Left cardiac atrium (tissue), 4 donors: ENCODE data around the gene GEMIN7. TPM values are rescaled to one million over a fixed set of nuclear protein-coding genes. Genes with fewer than 3 reads are reported as not detected.

ENCODE experiments used
- ATAC-seq, 2 donors: fragments of 200-7000 bp; cut with Tn5 transposase; one replicate each; pipeline ENCODE4 v1.9.1; 2020; ENCODE audit warnings: mild to moderate bottlenecking in 2 of 2, moderate library complexity in 2 of 2
- DNase-seq: peaks from one replicate; pipeline ENCODE4 v3.0.0-alpha.2; 2020
- intact Hi-C, 2 donors: fragments of 100-400 bp; cut with DNase I; formaldehyde crosslinking; loops; one replicate each; pipeline versions ENCODE4 v1.14.1 to v1.15.1; 2022 to 2023
- total RNA-seq, 2 donors: library from RNA; stranded (reverse); fragmentation: NEBNext Ultra II Directional; extraction: Animal tissue kit (Norgen Biotek cat#: 25700); gene quantifications; one replicate each; pipeline ENCODE4 v1.2.1, GENCODE V29; 2021
- donor health status: DM: no; HTN: yes; CAD: no.
- donor health status: DM: no; HTN: yes; CAD: no; lungs with severe emphysema.
- donor health status: DM: yes; HTN: yes; CAD: no.
- donor health status: Dilated cardiomyopathy.

The GEMIN7 gene
- total RNA-seq, 2 donors from 2014 or later: 13.9 to 14.1 TPM

DNA sequence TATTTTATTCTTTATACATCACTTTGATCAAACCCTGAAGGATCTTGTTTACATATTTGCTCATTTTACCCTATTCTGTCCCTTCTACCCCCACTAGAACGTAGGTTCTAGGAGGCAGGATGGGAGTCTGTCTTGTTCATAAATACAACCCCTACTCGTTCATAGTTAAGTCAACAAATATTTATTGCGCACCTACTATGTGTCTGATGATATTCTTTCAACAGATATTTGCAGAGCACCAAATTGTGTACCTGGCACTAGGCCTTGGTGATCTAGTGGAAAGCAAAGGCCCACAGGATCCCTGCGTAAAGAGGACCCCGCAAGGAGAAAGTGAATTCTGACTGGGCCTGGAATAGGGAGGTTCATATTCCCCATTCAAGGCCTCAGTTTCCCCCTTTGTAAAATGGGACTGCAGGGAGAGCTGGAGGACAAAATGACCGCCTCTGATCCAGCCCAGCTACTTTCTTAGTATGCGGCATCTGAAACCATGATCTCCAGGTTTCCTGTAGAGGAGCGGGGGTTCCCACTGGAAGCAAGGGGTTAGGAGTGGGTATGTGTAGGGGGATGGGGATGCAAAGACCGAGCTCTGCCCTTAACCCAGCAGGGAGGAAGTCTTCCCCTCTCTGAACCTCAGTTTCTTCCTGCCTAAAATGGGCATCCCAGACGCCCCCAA lies 534 bp upstream of the GEMIN7 start:
- intact Hi-C loops: no loop called here
- ATAC-seq (peak in 1 of 2 donors; percentile 5), DNase-seq (no peak)

DNA sequence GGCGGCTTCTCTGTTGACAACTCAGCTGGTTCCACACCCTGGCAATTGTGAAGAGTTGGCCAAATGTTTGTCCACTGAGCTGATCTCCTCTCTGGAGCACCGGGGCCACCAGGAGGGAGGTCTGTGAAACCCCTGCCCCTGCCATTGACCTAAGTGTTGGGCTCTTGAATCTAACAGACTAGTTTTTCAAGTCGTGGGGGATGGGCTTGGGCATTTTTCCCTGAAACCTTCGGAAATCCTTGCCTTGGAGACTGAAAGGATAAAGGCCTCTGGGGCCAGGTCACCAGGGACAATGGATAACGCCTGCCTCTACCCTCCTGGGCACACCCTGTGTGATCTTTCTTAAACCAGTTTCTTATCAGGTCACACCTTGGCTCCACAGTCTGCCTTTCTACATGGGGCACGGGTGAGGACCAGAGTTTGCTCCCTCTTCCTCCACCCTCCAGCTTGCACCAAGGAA lies 881 bp downstream of the GEMIN7 start:
- DNase-seq (no peak), ATAC-seq (no peak)
- intact Hi-C loops: no loop called here

DNA sequence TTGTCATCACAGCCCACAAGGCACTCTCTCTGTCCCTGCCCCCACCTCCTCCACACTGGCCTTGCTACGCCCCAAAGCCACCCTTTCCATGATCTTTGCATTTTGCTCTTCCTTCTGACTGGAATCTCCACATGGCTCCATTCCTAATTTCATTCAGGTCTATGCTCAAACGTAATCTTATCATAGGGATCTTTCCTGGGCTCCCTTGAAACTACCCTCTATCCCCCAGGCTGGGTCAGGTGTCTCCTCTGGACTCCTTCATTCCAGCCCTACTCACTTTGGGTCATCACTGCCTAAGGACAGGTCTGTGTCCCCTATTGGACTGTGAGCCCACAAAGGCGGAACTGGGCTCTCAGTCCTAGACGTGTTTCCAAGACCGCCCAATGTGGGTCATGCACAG lies 3.1 kb downstream of the GEMIN7 start:
- intact Hi-C loops: no loop called here

DNA sequence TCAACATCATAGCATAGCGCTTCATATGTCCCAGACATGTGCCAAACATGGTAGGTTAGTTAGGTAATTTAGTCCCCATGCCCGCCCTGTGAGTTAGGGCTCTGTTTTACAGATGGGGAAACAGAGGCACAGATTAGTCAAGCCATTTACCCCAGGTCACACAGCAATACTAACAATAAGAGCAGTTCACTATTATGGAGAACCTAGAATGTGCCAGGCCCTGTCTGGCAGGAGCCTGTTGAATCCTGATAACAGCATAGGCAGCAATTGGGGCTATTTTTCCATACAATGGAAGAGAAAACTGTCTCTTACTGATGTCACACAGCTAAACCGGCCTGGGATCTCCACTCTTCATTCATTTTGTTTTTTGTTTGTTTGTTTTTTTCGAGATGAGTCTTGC lies 7.4 kb downstream of the GEMIN7 start:
- DNase-seq (no peak), ATAC-seq (no peak)
- intact Hi-C loops: no loop called here

More for the DNA sequence above, 3.1 kb downstream of the GEMIN7 start:
- ATAC-seq (no peak), DNase-seq (no peak)

DNA sequence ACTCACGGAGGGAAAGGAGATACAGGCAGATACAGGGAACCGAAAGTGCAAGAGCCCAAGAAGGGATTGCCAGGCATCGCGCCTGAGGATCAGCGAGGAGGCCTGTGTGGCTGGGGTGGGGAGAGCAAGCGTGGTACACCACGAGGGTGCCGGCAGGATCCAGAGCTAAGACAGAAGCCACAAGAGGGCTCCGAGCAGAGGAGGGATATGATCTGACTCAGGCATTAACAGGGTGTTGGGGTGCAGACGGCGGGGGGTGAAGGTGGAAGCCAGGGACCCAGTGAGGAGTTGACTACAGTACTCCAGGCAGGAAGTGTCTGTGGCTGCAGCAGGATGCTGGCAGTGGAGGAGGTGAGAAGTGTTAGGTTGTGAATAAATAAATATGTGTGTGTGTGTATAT lies 8.5 kb downstream of the GEMIN7 start:
- intact Hi-C loops: no loop called here
- DNase-seq: no peak
- no peak for ATAC-seq

DNA sequence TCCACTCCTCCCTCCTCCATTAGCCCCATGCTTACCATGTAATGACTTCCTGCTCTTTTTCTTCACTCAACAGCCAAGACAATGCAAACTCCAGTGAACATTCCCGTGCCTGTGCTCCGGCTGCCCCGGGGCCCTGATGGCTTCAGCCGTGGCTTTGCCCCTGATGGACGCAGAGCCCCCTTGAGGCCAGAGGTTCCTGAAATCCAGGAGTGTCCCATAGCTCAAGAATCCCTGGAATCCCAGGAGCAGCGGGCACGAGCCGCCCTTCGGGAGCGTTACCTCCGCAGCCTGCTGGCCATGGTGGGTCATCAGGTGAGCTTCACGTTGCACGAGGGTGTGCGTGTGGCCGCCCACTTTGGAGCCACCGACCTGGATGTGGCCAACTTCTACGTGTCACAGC lies 11.0 kb downstream of the GEMIN7 start:
- no peak for DNase-seq
- intact Hi-C loops: loop anchor here in 1 of 2 donors (5.0 kb wide), 1 partner anchor 87 kb away; the partner anchor contains the start of genes BLOC1S3 and TRAPPC6A
- ATAC-seq: no peak

DNA sequence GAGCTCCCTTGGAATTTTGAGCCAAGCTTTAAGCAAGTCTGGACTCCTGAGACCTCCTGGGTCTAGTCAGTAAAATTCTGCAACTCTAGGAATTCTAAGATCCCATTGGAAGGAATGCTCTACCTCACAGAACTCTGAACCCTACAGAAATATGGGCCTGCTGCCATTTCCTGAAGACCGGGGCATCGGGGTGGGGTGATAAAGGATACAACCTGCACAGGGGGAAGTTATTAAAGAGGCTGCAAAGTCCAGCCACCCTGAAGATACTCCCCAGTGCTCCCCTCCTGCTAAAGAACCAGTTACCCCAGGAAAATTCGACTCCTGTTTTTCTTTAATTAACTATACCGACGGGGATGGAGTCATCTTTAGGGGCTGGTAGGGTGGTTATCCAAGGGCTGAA lies 11.5 kb downstream of the GEMIN7 start:
- no peak for DNase-seq
- no peak for ATAC-seq
- intact Hi-C loops: loop anchor here in 1 of 2 donors (5.0 kb wide), 1 partner anchor 87 kb away; the partner anchor contains the start of genes BLOC1S3 and TRAPPC6A

DNA sequence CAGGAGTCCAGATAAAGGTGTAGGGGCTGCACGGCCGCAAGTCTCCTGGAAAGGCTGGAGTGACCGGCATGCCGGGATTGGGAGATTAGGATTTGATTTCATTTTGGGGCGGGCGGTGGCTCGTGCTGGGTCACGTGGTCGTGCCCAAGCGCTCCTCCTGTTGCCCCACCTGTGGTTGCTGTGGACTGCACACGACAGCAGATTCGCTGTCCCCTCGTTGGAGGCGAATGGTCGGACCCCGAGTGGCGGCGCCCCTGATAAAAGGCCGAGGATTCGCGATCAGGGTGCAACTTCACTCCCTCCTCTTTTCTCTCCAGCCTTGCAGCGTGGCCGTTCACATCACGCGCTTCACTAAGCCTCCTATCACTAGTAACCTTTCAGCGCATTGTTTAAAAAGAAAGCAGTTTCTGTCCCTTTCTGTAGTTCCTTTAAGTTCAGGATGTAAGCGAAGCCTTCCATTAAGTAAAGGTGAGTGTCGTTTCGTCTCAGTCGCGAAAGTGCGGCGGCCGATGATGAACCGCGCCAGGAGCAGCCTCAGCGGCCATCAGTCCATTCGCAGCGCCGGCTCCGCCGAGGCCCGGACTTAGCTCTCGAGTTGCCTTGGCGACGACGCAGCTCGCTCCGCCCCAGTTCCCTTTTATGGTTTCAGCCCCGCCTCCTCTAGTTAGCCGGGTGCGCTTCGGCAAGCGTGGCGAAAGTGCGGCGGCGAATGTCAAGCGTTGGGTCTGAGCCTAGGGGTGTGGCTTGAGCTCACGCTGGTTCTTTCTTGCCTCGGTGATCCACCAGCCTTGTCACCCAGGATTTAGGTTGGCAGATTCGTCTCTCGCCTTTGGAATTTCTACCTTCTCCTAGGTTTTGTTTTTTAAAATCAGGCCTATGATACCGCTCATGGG lies 12.2 kb downstream of the GEMIN7 start:
- intact Hi-C loops: loop anchor here in 1 of 2 donors (5.0 kb wide), 1 partner anchor 86 kb away; the partner anchor contains the start of genes BLOC1S3 and TRAPPC6A
- ATAC-seq: peak; percentile 95
- peak; percentile 98 for DNase-seq

DNA sequence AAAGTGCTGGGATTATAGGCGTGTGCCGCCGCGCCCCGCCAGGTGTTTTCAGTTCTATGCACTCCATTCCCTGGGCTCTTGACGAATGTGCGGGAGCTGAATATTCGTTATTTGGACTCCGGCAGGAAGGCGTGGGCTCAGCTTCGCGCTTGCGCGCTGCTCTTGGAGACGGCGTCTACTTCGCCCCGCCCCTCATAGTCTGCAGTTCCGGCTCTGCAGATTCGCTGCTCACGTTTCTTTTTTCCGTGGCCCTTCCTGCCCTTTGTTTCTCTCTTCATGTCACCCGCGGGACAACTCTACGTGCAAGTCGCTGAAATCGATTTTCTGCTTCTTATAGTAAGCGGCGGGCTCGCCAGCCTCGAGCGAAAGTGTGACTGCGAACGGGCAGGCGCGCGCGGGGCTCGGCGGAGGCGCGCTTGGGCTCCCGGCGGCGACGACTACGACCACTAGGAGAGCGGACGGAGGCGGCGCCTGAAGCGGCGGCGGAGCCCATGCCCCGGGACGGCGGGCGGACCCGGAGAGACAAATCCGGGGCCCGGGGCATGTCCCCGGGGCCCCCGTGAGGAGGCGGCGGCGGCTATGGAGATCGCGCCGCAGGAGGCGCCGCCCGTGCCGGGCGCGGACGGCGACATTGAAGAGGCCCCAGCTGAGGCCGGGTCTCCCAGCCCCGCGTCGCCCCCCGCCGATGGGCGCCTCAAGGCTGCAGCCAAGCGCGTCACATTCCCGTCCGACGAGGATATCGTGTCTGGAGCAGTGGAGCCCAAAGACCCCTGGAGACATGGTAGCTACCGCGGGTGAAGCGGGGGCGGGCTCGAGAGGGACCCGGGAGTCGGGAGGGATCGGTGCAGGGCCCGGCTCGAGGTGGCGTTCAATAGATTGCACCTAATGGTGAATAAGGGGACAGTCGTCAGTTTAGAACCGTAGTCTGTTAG lies 14.0 kb downstream of the GEMIN7 start, which contains the start of gene PPP1R37:
Gene PPP1R37 (plus strand): TSS at position 433 of the 932 bp plus-strand sequence. CDS start 147 bp downstream, at position 580.
- DNase-seq: peak; percentile 96
- intact Hi-C loops: loop anchor here in 1 of 2 donors (5.0 kb wide), 1 partner anchor 84 kb away; the partner anchor contains the start of genes BLOC1S3 and TRAPPC6A
- ATAC-seq: peak; percentile 91 to 93

DNA sequence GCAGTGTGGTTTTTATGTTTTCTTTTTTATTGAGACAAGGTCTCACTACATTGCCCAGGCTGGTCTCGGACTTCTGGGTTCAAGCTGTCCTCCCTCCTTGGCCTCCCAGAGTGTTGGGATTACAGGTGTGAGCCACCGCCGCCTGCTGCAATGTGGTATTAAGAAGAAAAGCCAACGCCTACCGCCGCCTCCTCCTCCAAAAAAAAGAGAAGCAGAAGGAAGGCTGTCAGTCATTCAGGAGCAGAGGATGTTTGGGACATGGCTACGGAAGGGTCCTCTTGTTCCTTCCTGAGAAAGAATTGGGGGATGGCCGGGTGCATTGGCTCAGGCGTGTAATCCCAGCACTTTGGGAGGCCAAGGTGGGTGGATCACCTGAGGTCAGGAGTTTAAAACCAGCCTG lies 15.1 kb downstream of the GEMIN7 start:
- intact Hi-C loops: loop anchor here in 1 of 2 donors (5.0 kb wide), 1 partner anchor 83 kb away; the partner anchor contains the start of genes BLOC1S3 and TRAPPC6A
- ATAC-seq (no peak), DNase-seq (no peak)

DNA sequence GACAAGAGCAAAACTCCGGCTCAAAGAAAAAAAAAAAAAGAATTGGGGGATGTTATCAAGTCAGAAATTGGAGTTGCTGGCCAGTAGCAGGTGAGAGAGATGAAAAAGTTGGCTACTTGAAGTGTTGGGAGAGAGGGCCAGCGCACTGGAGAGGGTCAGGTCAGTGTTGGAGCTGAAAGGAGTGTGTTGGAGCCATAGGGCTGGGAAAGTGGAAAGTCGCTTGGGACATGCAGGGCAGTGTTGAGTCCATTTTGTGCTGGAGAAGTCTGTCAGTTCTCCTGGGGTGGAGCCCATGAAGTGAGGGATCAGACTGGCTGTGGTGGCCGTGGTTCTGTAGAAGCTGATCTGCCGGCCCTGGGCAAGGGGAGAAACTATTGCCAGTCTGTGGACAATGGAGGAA lies 15.6 kb downstream of the GEMIN7 start:
- intact Hi-C loops: loop anchor here in 1 of 2 donors (5.0 kb wide), 1 partner anchor 83 kb away; the partner anchor contains the start of genes BLOC1S3 and TRAPPC6A
- ATAC-seq (no peak), DNase-seq (no peak)

DNA sequence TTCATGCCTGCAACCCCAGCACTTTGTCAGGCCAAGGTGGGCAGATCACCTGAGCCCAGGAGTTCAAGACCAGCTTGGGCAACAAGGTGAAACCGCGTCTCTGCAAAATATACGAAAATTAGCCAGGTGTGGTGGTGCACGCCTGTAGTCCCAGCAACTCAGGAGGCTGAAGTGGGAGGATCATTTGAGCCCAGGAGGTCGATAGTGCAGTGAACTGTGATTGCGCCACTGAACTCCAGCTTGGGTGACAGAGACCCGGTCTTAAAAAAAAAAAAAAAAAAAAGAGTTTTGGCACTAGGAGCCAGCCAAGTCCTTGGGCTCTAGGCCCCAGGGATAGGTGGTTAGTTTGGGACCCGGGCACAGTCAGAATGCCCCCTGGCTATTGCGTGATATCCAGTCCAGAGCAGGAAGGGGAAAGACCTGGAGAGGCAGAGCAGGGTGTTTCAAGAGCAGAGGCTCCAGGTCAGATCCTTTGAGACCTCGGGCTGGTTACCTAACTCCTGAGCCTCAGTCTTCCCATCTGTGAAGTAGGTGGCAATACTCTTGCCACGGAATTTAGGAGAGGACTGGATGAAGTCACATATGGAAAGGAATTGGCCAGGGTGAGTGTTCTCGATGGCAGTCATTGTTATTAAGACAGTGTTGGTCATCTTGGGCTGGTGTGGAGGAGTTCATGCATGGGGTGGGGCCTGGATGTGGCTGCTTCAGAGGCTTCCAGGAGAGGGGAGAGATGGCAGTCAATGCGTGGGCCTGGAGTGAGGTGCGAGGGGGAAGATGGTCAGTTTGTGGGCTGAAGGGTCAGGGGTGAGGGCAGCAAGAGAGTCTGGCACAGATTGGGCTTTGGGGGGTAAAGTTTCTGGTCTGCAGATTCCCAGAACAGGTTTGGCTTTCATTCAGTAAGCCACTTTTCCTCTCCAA lies 16.7 kb downstream of the GEMIN7 start:
- DNase-seq: no peak
- ATAC-seq: no peak
- intact Hi-C loops: no loop called here

DNA sequence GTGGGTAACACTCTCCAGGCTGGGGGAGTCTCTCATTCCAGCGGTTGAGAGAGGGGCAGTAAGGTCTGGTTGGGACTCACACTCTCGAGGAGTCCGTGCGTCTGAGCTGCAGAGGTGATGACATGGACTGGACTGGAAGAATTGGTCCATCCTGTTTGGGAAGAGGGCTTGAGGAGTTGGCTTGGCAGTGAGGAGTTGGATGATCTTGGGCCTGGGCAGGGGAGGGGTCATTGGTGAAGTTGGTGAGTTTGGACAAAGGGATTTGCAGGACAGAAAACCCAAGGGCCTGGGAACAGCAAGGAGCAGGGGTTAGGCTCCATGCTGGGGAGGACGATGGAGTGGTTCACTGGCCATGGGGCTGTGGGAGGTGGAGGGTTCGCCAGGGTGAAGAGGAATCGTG lies 17.6 kb downstream of the GEMIN7 start:
- ATAC-seq (no peak), DNase-seq (no peak)
- intact Hi-C loops: no loop called here

DNA sequence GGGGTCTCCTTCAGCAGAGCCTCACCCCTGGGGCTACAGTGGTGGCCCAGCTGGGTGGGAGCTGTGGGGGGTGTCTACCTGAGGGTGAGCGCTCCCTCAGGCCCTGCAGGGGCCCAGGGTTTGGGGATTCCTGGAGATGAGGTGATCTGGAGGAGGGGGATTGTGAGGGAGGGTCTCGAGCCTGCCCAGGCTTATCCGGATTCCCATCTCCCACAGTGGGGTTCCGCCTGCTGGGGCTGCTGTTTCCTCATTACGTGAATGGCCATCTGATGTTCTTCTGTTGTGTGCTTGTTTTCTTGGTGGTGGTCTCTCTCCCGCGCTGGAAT lies 18.4 kb downstream of the GEMIN7 start:
- intact Hi-C loops: no loop called here
- DNase-seq: no peak
- ATAC-seq: no peak

DNA sequence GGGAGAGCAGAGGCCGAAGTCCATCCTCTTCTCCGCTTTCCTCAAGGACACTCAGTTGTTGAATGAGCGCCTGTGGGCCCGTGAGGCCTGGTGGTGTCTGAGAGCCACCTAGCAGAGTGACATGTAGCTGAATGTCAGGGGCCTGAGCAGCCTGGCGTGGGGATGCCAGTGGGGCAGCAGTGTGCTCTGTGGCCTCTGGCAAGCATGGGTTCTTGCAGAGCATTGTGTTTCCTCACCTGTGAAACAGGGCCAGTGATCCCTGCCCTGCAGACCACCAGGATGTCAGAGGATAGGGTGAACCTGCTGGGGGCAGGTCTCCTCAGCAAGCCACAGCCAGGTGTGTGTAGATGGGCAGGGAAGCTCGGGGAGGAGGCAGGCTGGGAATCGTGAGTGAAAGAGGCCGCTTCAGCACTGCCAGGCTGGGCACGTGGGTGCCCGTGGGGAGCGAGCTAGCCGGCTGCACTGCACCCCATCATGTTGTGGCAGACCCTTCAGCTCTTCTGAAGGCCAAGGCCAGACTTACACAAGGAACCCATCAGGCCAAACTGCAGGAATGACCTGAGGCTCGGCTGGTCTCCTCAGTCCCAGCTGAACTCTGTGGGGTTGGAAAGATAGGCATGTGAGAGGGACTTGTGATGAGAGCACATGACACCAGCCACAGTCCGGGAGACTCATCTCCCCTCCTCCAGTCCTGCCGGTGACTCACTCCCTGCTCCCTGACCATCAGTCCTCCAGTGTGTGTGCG lies 18.9 kb downstream of the GEMIN7 start:
- peak; percentile 81 for DNase-seq
- ATAC-seq: peak; percentile 69 to 90
- intact Hi-C loops: no loop called here

DNA sequence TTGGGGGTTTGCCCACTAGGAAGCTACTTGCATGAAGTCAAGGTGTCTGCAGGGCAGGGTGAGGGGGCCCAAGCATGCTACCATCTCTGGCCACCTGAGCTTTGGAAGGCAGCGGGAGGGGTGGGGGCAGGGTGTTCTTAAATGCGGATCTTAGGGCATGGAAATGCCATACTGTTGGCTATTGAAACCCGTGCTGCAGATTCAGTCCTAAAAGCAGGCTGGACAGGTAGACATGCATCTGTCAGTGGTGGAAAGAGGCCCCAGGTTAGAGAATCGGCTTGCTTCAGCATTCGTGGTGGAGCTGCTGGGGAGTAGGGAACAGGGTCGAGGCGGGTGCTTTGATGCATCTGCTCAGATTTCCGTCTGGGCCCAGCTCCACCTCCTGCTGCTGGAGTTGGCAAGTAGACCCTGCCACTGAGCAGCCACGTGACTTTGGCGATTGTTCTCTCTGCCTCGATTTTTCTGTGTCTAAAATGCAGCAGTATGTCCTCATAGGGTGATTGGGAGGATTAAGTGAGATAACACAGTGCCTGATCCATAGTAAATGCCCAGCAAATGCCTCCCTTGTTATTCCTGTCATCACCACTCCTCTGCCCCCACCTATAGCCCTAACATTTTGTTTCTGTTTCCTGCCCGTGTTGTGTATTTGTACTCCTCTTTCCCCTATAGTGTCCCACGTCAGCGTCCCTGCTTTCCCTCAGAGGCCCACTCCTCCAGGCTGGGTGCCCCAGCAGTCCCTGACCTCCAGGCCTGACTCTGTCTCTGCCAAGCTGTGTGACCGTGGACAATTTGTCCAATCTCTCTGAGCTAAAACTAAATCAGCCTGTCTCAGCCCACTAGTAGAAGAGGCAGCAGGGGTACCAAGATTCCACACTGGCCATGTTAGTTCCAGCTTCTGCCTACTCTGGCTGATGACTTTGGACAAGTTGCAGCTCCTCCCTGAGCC lies 19.7 kb downstream of the GEMIN7 start:
- intact Hi-C loops: no loop called here
- peak; percentile 38 to 61 for ATAC-seq

More for the DNA sequence above, 19.7 kb downstream of the GEMIN7 start:
- DNase-seq: peak; percentile 55
